AG09309 (cell line): Measurements from ENCODE around the gene VASH1.
"Not testable (repeated sequence)": the region's sequence is repeated elsewhere in the genome, so short reads cannot be mapped to it uniquely, and the experiment has no call there.

Experiments
- DNase-seq: peaks from one replicate; pipeline ENCODE4 v3.0.0-alpha.2; 2010; ENCODE audit warnings: low read depth
- H3K4me3 ChIP-seq: 2 replicates; pipeline ENCODE4 v1.5.1; 2011; ENCODE audit warnings: mild to moderate bottlenecking, low read depth, low read length, moderate library complexity; ENCODE audit not compliant: control insufficient read depth
- TF ChIP-seq, protein P1 (sequence below): IDR thresholded peaks from 2 replicates; pipeline ENCODE4 v1.5.1; 2011; ENCODE audit warnings: mild to moderate bottlenecking, low read depth, low read length, inconsistent platforms; ENCODE audit not compliant: insufficient read depth, control insufficient read depth; ENCODE audit errors: missing control alignments

VASH1 gene

DNA sequence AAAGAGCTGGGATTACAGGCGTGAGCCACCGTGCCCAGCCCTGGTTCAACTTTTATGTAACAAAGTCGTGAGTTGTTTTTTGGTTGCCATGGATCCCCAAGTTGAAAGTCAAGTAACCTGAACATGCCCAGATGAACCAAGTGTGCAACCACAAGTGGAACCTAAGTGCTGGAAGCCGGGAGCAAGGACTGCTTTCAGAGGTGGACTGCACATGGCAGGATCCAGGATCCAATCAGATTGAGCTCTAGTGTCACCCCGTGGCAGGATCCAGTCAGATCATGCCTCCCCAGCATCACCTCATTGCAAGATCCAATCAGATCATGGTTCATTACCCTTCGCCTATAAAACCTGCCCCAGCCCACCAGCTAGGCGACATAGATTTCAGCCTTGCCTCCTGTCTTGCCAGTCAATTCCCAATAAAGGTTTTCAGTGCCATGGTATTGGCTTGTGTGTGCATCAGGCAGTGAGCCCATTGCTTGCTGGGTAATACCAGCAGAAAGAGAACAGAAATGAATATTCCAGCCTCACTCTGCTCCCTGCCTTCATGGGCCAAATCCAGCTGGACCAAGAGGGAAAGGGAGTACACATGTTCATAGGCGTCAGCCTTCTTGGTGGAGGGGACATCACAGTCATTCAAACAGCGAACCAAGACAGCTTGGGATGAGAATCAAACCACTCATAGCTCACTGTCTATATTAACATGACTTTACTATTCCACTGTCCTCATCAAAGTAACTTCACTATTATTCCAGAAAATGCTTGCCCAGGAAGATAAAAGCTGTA, 43.6 kb upstream of the VASH1 start:
- no peak for DNase-seq
- no peak overlapping the region for H3K4me3 ChIP-seq
- TF ChIP-seq, protein P1, sequence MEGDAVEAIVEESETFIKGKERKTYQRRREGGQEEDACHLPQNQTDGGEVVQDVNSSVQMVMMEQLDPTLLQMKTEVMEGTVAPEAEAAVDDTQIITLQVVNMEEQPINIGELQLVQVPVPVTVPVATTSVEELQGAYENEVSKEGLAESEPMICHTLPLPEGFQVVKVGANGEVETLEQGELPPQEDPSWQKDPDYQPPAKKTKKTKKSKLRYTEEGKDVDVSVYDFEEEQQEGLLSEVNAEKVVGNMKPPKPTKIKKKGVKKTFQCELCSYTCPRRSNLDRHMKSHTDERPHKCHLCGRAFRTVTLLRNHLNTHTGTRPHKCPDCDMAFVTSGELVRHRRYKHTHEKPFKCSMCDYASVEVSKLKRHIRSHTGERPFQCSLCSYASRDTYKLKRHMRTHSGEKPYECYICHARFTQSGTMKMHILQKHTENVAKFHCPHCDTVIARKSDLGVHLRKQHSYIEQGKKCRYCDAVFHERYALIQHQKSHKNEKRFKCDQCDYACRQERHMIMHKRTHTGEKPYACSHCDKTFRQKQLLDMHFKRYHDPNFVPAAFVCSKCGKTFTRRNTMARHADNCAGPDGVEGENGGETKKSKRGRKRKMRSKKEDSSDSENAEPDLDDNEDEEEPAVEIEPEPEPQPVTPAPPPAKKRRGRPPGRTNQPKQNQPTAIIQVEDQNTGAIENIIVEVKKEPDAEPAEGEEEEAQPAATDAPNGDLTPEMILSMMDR = no peak

DNA sequence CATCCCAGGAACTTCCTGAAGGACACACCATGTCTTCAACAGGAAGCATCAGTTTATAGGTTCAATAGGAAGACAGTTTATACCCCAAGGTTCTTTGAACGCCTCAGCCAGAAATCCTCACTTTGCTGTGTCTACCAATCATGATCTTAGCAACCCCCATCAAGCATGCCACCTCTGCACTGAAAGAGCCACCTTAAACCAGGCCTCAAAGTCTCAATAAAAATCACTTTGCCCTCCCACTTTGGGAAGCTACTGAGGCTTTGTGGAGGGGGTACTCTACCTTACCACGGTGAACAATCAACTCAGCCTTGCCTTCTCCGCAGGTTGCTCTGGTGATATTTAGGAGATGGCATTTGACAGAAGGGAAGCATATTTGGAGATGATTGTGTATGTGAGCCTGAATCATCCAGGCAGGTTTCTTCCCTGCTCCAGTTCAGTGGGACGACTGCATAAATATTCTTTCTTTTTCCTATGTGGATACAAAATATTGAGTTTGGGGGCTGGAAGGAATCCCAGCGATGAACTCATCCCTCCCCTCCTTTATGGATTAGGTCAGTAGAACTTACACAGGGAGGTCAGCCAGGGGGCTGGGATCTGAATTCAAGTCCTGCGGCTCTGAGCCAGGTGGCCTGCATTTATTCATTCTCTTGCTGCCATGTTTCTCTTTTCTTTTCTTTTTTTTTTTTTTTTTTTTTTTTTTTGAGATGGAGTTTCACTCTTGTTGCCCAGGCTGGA, 42.8 kb upstream of the VASH1 start:
- TF ChIP-seq, protein P1 = no peak
- DNase-seq = no peak

DNA sequence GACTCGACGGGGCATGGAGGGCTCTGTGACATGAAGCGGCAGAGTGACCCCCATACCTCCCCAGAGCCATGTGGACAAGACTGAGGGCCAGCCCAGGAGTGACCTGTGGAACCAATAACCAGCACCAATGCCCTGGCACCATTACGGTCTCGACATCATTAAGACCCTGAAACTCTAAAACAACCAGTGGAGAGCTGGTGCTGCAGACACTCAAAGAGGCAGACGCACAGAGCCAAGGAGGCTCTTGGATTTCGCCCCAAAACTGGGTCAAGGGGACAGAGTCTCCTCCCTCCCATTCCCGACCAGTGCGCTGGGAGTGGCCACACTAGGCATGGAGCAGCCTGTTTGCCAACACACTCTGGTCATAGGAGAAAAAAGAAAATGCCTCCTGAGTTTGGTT, 41.6 kb upstream of the VASH1 start:
- TF ChIP-seq, protein P1 = no peak
- DNase-seq = no peak
- no peak overlapping the region for H3K4me3 ChIP-seq

More for the DNA sequence above, 42.8 kb upstream of the VASH1 start:
- H3K4me3 ChIP-seq = no peak overlapping the region

DNA sequence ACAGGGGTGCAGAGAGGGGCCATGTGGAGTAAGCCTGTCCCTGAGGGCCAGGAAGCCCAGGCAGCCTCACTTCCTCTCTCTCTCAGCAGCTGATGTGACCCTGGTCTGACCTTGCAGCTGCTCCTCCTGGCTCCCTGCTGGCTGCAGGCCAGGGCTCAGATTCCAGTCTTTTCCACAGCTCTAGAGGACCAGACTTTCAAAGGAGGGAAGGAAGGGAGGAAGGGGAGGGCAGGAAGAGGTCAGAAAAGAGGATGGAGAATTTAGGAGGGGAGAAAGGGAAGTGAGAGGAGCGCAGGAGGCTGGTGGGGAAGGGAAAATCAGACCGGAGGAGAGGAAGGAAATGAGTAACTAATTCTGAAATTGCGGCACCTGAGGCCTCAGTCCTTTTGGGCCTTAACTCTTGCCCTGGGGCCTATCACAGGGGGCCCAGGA, 40.9 kb upstream of the VASH1 start:
- TF ChIP-seq, protein P1 = no peak
- no peak overlapping the region for H3K4me3 ChIP-seq
- no peak for DNase-seq

DNA sequence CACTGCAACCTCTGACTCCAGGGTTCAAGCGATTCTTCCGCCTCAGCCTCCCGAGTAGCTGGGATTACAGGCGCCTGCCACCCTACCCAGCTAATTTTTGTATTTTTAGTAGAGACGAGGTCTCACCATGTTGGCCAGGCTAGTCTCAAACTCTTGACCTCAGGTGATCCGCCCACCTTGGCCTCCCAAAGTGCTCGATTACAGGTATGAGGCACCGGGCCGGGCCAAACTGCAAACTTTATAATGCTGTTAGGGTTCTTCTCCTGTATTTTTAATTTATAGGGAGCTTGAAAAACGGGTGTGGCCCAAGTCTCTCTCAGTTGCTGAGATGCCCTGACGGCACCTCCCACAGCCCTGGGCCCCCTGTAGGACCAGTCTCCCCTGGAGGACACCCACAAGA, 39.8 kb upstream of the VASH1 start:
- not testable (repeated sequence) for DNase-seq, H3K4me3 ChIP-seq

DNA sequence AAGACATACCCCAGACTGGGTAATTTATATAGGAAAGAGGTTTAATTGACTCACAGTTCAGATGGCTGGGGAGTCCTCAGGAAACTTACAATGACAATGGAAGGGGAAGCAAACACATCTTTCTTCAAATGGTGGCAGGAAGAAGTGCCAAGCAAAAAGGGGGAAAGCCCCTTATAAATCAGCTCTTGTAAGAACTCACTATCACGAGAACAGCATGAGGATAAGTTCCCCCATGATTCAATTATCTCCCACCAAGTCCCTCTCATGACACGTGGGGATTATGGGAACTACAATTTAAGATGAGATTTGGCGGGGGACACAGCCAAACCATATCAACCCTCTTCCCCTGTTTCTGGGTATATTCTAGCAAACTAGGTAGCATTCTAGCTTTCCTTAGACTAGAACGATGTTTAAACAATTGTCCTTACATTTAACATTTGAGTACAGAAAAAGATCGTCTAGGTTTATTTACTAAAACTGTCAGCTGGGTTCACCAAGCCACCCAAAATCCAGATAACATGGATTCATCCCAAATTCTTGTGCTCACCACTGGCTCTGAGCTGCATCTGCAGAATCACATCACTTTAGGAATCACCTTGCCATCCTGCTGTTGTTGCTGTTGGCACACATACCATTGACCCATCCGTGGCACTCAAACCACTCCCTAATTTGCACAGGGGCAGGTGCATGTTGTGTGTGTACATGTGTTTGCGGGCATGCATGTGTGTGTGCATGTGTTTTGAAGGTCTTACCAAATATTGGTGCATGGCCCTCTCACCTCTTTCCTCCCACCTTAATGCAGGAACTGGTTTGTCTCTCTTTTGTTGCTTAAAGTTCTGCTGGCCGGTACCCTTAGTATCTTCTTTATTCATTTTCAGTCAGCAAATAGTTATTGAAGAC, 36.4 kb upstream of the VASH1 start:
- H3K4me3 ChIP-seq = no peak overlapping the region
- TF ChIP-seq, protein P1 = no peak
- no peak for DNase-seq
